Embryonic facial prominence (tissue), 1 donor: Measurements from ENCODE around the gene HBA1.
"Not testable (repeated sequence)": the region's sequence is repeated elsewhere in the genome, so short reads cannot be mapped to it uniquely, and the experiment has no call there.

Source experiments
- DNase-seq: peaks from one replicate; pipeline ENCODE4 v3.0.0-alpha.2; 2016; ENCODE audit errors: extremely low spot score

Gene HBA1

GRCh38 chr16:175011-175949, 1.2 kb upstream of the HBA1 start:
- DNase-seq: no peak

GRCh38 chr16:176006-176405, 474 bp upstream of the HBA1 start:
- not testable (repeated sequence) for DNase-seq

GRCh38 chr16:177394-177822, 928 bp downstream of the HBA1 start:
- DNase-seq: peak; percentile 100

- no peak for DNase-seq
Observed at GRCh38 chr16:177981-178667, 1.6 kb downstream of the HBA1 start.

- DNase-seq: no peak
Observed at GRCh38 chr16:178668-179015, 2.2 kb downstream of the HBA1 start.

- DNase-seq: no peak
Observed at GRCh38 chr16:179211-180092, 3.0 kb downstream of the HBA1 start.

- DNase-seq: no peak
Observed at GRCh38 chr16:180101-180675, 3.7 kb downstream of the HBA1 start, which contains the start of gene HBQ1. HBQ1 (plus strand) TSS chr16:180459; CDS start chr16:180487, 28 bp downstream.

- DNase-seq: no peak
Observed at GRCh38 chr16:180681-181564, 4.4 kb downstream of the HBA1 start.

GRCh38 chr16:181565-182021, 5.1 kb downstream of the HBA1 start:
- DNase-seq: no peak

- DNase-seq: no peak
Observed at GRCh38 chr16:183005-183404, 6.5 kb downstream of the HBA1 start.

- no peak for DNase-seq
Observed at GRCh38 chr16:185213-185612, 8.7 kb downstream of the HBA1 start.

GRCh38 chr16:185691-186090, 9.2 kb downstream of the HBA1 start:
- no peak for DNase-seq

GRCh38 chr16:187330-187729, 10.8 kb downstream of the HBA1 start:
- DNase-seq: no peak

- DNase-seq: no peak
Observed at GRCh38 chr16:188674-189073, 12.2 kb downstream of the HBA1 start.

- DNase-seq: no peak
Observed at GRCh38 chr16:189604-190186, 13.2 kb downstream of the HBA1 start.

- no peak for DNase-seq
Observed at GRCh38 chr16:191831-192230, 15.4 kb downstream of the HBA1 start.

GRCh38 chr16:192686-193085, 16.2 kb downstream of the HBA1 start:
- no peak for DNase-seq

- no peak for DNase-seq
Observed at GRCh38 chr16:193441-193840, 17.0 kb downstream of the HBA1 start.

GRCh38 chr16:194516-194915, 18.0 kb downstream of the HBA1 start:
- no peak for DNase-seq

- DNase-seq: no peak
Observed at GRCh38 chr16:200388-200787, 23.9 kb downstream of the HBA1 start.
